Activated naive CD4-positive, alpha-beta T cell treated with anti-CD3 and anti-CD28 coated beads, Interleukin-2, amount 50 U/mL, for 24 hours (primary cell): Measurements from ENCODE around the gene SURF2.

Experiments
- H3K27ac Mint-ChIP-seq: one replicate; pipeline ENCODE4 v1.8.0; 2021; ENCODE audit warnings: mild to moderate bottlenecking, mixed read lengths
- H3K27me3 Mint-ChIP-seq: one replicate; pipeline ENCODE4 v1.8.0; 2021; ENCODE audit warnings: mixed read lengths
- H3K36me3 Mint-ChIP-seq: one replicate; pipeline ENCODE4 v1.8.0; 2021; ENCODE audit warnings: mixed read lengths
- H3K4me1 Mint-ChIP-seq: one replicate; pipeline ENCODE4 v1.8.0; 2021; ENCODE audit warnings: mixed read lengths
- H3K4me3 Mint-ChIP-seq: one replicate; pipeline ENCODE4 v1.8.0; 2021; ENCODE audit warnings: mild to moderate bottlenecking, mixed read lengths
- H3K9me3 Mint-ChIP-seq: one replicate; pipeline ENCODE4 v1.8.0; 2021; ENCODE audit warnings: mixed read lengths

The SURF2 gene

DNA sequence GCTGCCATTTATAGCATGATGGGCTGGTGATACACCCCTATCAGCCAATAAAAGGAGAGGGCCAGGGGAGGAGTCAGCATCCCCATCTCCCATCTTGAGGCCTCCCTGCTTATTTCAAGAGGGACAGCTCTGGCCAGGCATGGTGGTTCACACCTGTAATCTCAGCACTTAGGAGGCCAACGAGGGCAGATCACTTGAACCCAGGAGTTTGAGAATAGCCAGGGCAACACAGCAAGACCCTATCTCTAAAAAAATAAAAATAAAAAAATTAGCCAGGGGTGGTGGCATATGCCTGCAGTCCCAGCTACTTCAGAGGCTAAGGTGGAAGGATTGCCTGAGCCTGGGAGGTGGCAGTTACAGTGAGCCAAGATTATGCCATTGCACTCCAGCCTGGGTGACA is 51.7 kb downstream of the SURF2 start:
- Mint-ChIP-seq H3K27ac (no peak overlapping the region), H3K4me3 (no peak overlapping the region), H3K27me3 (no peaks in the 10 kb centered on the region), H3K9me3 (no peaks in the 10 kb centered on the region), H3K36me3 (peaks cover 20% of the 10 kb centered on the region), H3K4me1 (peaks cover 12% of the 10 kb centered on the region)
